ENCODE data around the gene PRKAR2B.

The PRKAR2B gene

DNA sequence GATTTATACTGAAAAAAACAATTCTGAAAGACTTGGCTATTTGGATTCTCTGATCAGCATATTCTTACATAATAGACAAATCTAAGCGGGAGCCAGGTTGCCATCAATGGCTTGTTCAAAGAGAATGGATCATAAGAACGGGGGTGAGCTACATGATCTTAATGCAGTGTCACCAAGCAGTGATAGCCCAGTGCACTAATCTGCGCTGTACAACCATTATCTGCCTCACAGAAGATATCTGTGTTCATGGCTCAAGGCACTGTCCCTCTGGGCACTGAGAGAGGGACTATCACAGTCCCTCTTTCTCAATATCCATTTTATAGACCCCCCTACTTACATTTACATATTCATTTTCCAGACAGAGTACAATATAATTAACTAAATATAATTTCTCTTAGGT, 22.9 kb upstream of the PRKAR2B start:
- TF ChIP-seq SIN3A (IDR thresholded peaks at IDR 0.05; ENCODE audit: borderline replicate concordance, insufficient read depth, low read length), result no peak

DNA sequence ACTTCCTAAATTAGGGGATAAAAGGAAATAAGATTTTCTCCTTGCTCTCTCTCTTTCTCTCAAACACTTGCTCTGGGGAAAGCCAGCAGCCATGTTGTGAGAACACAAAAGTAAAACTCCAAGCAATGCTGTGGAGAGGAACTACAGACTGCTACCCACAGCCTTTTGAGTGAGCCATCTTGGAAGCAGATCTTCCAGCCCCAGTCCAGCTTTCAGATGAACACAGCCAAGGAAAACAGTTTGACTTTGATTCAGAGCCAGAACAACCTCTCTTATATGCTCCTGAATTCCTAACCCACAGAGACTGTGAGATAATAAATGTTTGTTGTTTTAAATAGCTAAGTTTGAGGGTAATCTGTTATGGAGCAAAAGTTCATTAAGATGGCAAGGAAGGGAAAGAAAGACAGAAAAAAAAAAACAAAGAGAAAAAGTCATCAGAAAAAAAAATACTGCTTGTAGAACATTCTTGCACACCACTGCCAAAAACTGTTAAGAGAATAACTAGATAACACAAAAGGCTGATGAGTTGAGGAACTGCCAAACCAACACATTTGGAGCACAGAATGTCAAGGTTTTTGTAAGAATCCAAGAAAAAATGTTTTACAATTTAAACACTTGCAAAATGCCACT, 20.9 kb upstream of the PRKAR2B start:
- TF ChIP-seq, protein P1, sequence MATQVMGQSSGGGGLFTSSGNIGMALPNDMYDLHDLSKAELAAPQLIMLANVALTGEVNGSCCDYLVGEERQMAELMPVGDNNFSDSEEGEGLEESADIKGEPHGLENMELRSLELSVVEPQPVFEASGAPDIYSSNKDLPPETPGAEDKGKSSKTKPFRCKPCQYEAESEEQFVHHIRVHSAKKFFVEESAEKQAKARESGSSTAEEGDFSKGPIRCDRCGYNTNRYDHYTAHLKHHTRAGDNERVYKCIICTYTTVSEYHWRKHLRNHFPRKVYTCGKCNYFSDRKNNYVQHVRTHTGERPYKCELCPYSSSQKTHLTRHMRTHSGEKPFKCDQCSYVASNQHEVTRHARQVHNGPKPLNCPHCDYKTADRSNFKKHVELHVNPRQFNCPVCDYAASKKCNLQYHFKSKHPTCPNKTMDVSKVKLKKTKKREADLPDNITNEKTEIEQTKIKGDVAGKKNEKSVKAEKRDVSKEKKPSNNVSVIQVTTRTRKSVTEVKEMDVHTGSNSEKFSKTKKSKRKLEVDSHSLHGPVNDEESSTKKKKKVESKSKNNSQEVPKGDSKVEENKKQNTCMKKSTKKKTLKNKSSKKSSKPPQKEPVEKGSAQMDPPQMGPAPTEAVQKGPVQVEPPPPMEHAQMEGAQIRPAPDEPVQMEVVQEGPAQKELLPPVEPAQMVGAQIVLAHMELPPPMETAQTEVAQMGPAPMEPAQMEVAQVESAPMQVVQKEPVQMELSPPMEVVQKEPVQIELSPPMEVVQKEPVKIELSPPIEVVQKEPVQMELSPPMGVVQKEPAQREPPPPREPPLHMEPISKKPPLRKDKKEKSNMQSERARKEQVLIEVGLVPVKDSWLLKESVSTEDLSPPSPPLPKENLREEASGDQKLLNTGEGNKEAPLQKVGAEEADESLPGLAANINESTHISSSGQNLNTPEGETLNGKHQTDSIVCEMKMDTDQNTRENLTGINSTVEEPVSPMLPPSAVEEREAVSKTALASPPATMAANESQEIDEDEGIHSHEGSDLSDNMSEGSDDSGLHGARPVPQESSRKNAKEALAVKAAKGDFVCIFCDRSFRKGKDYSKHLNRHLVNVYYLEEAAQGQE (IDR thresholded peaks at IDR 0.05; ENCODE audit: insufficient read depth in 1 of 2, low read depth in 2 of 2, low read length in 2 of 2), result no peak
- TF ChIP-seq FOXP2 (optimal IDR thresholded peaks at IDR 0.05; ENCODE audit: borderline replicate concordance, extremely low read depth, extremely low read length, insufficient read depth), result no peak
- TF ChIP-seq TAF1 (IDR thresholded peaks at IDR 0.05; ENCODE audit: borderline replicate concordance, insufficient read depth, low read length), result no peak
- no peak for TF ChIP-seq POLR2AphosphoS5 (IDR thresholded peaks at IDR 0.05; ENCODE audit: low read depth, low read length)
- no peak for TF ChIP-seq SIN3A (IDR thresholded peaks at IDR 0.05; ENCODE audit: borderline replicate concordance, insufficient read depth, low read length)

DNA sequence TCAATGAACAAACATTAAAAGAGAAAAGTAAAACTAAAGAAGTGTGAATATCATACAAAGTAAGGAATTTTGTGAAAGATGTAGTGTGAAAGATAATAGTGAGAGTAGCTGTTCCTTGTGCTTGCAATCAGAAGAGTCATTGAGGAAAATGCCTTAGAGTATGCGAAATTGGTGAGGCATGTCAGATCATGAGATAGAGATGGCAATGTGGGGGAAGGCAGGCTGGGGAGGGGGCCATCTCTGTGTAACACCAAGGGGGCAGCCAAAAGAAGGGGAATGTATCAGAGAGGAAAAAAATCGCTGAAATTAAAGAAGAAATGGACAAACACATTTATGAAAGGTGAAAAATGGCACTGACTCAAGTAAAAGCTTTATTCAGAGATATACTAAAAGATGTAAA, 19.6 kb upstream of the PRKAR2B start:
- TF ChIP-seq POLR2AphosphoS5 (IDR thresholded peaks at IDR 0.05; ENCODE audit: low read depth, low read length), result no peak
- no peak for TF ChIP-seq SIN3A (IDR thresholded peaks at IDR 0.05; ENCODE audit: borderline replicate concordance, insufficient read depth, low read length)

DNA sequence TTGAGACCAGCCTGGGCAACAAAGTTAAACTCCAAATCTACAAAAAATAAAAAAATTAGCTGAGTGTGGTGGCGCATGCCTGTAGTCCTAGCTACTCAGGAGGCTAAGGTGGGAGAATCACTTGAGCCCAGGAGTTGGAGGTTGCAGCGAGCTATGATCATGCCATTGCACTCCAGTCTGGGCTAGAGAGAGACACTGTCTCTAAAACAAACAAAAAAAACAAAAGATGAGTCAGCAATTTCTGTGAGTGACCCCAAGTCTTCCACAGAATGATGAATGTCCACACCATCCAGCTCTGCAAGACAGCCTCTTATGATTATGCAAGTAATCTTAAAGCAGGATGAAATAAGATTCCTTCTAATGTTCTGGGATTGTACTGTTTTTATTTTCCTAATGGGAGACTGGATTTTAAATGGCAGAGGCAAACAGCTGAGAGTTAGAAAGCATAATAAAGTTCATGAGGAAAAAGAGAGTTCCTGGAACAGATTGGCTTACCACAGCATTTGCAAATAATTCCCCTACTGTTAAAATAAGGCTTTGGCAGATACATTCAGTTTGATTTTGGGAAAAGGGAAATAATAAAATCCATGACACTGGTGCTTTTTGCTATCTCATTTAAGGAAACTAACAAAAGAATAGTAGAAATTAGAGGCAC, 18.9 kb upstream of the PRKAR2B start:
- TF ChIP-seq POLR2AphosphoS5 (IDR thresholded peaks at IDR 0.05; ENCODE audit: low read depth, low read length), result no peak
- TF ChIP-seq, protein P1 (IDR thresholded peaks at IDR 0.05; ENCODE audit: insufficient read depth in 1 of 2, low read depth in 2 of 2, low read length in 2 of 2), result no peak
- TF ChIP-seq FOXP2 (optimal IDR thresholded peaks at IDR 0.05; ENCODE audit: borderline replicate concordance, extremely low read depth, extremely low read length, insufficient read depth), result no peak
- TF ChIP-seq TAF1 (IDR thresholded peaks at IDR 0.05; ENCODE audit: borderline replicate concordance, insufficient read depth, low read length), result no peak
- no peak for TF ChIP-seq SIN3A (IDR thresholded peaks at IDR 0.05; ENCODE audit: borderline replicate concordance, insufficient read depth, low read length)

DNA sequence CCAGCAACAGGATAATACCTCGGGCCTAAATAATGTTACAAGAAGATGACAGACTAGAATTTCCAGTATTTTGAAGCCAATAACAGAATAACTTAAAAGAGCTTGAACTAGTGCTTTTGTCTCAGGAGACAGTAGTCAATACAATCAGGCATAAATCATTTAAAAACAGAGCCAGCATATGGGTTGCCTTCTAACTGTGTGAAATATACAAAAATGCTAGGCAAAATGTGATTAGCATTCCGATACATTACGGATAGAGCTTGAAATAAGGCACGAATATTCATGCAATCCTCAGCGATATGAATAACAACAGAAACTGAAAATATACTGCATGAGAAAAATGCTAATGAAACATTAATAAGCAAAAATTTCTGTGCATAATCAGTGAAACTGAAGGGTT, 18.3 kb upstream of the PRKAR2B start:
- TF ChIP-seq POLR2AphosphoS5 (IDR thresholded peaks at IDR 0.05; ENCODE audit: low read depth, low read length) (no peak), TAF1 (IDR thresholded peaks at IDR 0.05; ENCODE audit: borderline replicate concordance, insufficient read depth, low read length) (no peak), SIN3A (IDR thresholded peaks at IDR 0.05; ENCODE audit: borderline replicate concordance, insufficient read depth, low read length) (no peak), FOXP2 (optimal IDR thresholded peaks at IDR 0.05; ENCODE audit: borderline replicate concordance, extremely low read depth, extremely low read length, insufficient read depth) (no peak)
- TF ChIP-seq, protein P1 (IDR thresholded peaks at IDR 0.05; ENCODE audit: insufficient read depth in 1 of 2, low read depth in 2 of 2, low read length in 2 of 2), result no peak

DNA sequence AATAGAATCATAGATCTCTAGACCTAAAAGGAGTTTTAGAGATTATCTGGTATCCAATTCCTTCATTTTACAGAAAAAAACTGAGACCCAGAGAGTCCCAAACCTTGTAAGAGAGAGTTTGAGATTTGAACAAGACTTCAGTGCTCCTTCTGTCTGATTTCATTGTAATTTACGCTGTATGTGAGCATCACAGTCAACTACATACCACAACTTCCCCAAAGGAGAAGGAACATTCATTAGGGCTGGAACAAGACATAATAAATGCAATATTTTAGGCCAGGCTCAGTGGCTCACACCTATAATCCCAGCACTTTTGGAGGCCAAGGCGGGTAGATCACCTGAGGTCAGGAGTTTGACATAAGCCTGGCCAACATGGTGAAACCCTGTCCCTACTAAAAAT, 17.3 kb upstream of the PRKAR2B start:
- no peak for TF ChIP-seq SIN3A (IDR thresholded peaks at IDR 0.05; ENCODE audit: borderline replicate concordance, insufficient read depth, low read length)
- no peak for TF ChIP-seq POLR2AphosphoS5 (IDR thresholded peaks at IDR 0.05; ENCODE audit: low read depth, low read length)
- TF ChIP-seq FOXP2 (optimal IDR thresholded peaks at IDR 0.05; ENCODE audit: borderline replicate concordance, extremely low read depth, extremely low read length, insufficient read depth), result no peak
- TF ChIP-seq, protein P1 (IDR thresholded peaks at IDR 0.05; ENCODE audit: insufficient read depth in 1 of 2, low read depth in 2 of 2, low read length in 2 of 2), result no peak
- no peak for TF ChIP-seq TAF1 (IDR thresholded peaks at IDR 0.05; ENCODE audit: borderline replicate concordance, insufficient read depth, low read length)

All from PFSK-1 (cell line).